ENCODE results near the gene PTCH1. TPM values are rescaled to one million over a fixed set of nuclear protein-coding genes. Genes with fewer than 3 reads are reported as not detected.

Gene PTCH1
- total RNA-seq, 1 experiment from 2014 or later, result 6.6 TPM

DNA sequence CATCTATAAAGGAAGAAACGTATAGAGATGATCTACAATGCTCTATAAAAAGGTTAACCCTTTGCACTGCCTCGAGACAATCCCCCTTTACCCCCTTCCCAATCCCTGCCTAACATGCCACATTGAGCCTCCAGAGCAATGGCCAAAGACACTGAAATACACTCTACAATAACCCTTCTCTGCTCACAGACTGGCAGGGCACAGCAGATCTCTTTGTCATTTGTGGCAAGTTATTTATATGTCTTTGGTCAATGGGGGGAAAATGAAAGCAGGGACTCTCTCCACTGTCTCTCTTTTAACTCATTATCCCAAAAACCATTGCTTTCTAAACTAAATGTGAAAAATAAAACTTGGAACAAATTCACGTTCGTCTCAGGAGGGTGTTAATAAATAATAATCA, 51.7 kb downstream of the PTCH1 start:
- Histone ChIP-seq H3K36me3 (ENCODE audit: control insufficient read depth, insufficient read depth, low read length) (no peaks in the 10 kb centered on the region), H3K9me3 (ENCODE audit: control insufficient read depth, insufficient read depth, low read depth, low read length) (no peaks in the 10 kb centered on the region), H3K4me3 (ENCODE audit: low read depth in 2 of 2, low read length in 2 of 2) (no peak overlapping the region), H3K4me1 (ENCODE audit: control insufficient read depth, insufficient read depth, low read length) (no peaks in the 10 kb centered on the region), H3K27me3 (ENCODE audit: control insufficient read depth, insufficient read depth, low read length) (no peaks in the 10 kb centered on the region), H3K27ac (ENCODE audit: low read length) (no peak overlapping the region)
- no TSS peak for BruUV-seq (replicated peaks)
- DNase-seq (ENCODE audit: low read depth, low spot score) (no peak), ATAC-seq (no peak)
- ChIA-PET CTCF (no interaction called here), POLR2A (no interaction called here)
- TF ChIP-seq CTCF (IDR thresholded peaks at IDR 0.05), result no peak
- no peak for TF ChIP-seq TCF7L2 (IDR thresholded peaks at IDR 0.05; ENCODE audit: low read depth, low read length)
- TF ChIP-seq SIN3A (IDR thresholded peaks at IDR 0.05; ENCODE audit: borderline replicate concordance, insufficient read depth, low read depth, low read length), result no peak
- TF ChIP-seq, protein P1, sequence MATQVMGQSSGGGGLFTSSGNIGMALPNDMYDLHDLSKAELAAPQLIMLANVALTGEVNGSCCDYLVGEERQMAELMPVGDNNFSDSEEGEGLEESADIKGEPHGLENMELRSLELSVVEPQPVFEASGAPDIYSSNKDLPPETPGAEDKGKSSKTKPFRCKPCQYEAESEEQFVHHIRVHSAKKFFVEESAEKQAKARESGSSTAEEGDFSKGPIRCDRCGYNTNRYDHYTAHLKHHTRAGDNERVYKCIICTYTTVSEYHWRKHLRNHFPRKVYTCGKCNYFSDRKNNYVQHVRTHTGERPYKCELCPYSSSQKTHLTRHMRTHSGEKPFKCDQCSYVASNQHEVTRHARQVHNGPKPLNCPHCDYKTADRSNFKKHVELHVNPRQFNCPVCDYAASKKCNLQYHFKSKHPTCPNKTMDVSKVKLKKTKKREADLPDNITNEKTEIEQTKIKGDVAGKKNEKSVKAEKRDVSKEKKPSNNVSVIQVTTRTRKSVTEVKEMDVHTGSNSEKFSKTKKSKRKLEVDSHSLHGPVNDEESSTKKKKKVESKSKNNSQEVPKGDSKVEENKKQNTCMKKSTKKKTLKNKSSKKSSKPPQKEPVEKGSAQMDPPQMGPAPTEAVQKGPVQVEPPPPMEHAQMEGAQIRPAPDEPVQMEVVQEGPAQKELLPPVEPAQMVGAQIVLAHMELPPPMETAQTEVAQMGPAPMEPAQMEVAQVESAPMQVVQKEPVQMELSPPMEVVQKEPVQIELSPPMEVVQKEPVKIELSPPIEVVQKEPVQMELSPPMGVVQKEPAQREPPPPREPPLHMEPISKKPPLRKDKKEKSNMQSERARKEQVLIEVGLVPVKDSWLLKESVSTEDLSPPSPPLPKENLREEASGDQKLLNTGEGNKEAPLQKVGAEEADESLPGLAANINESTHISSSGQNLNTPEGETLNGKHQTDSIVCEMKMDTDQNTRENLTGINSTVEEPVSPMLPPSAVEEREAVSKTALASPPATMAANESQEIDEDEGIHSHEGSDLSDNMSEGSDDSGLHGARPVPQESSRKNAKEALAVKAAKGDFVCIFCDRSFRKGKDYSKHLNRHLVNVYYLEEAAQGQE (IDR thresholded peaks at IDR 0.05; ENCODE audit: insufficient read depth in 1 of 2, low read depth in 2 of 2, low read length in 1 of 2), result no peak
- no peak for TF ChIP-seq POLR2AphosphoS5 (IDR thresholded peaks at IDR 0.05; ENCODE audit: low read depth, low read length)
- in situ Hi-C loops (cut with HindIII; ENCODE audit: low pct_unique_long_range_greater_than_20kb, low sequenced_read_pairs), result no loop called here
- intact Hi-C loops (cut with micrococcal nuclease; ENCODE audit: unreplicated experiment), result no loop called here

GRCh38 chr9:95463148-95464060, 53.4 kb downstream of the PTCH1 start:
- no peaks in the 10 kb centered on the region for H3K36me3 ChIP-seq (ENCODE audit: control insufficient read depth, insufficient read depth, low read length)
- H3K27me3 ChIP-seq (ENCODE audit: control insufficient read depth, insufficient read depth, low read length), result no peaks in the 10 kb centered on the region
- intact Hi-C loops (cut with micrococcal nuclease; ENCODE audit: unreplicated experiment), result no loop called here
- TF ChIP-seq TCF7L2 (IDR thresholded peaks at IDR 0.05; ENCODE audit: low read depth, low read length), result no peak
- TF ChIP-seq, protein P1 (IDR thresholded peaks at IDR 0.05; ENCODE audit: insufficient read depth in 1 of 2, low read depth in 2 of 2, low read length in 1 of 2), result no peak
- no peak for TF ChIP-seq CTCF (IDR thresholded peaks at IDR 0.05)
- TF ChIP-seq SIN3A (IDR thresholded peaks at IDR 0.05; ENCODE audit: borderline replicate concordance, insufficient read depth, low read depth, low read length), result no peak
- no peak for TF ChIP-seq POLR2AphosphoS5 (IDR thresholded peaks at IDR 0.05; ENCODE audit: low read depth, low read length)
- ChIA-PET CTCF (no interaction called here), POLR2A (interaction anchor here (0.6 kb wide), 1 partner anchor 1297 kb away, joined by 9 read pairs; no protein-coding TSS in a partner anchor)
- DNase-seq (ENCODE audit: low read depth, low spot score) (no peak), ATAC-seq (no peak)
- in situ Hi-C loops (cut with HindIII; ENCODE audit: low pct_unique_long_range_greater_than_20kb, low sequenced_read_pairs), result no loop called here
- no peak overlapping the region for H3K27ac ChIP-seq (ENCODE audit: low read length)
- no peaks in the 10 kb centered on the region for H3K9me3 ChIP-seq (ENCODE audit: control insufficient read depth, insufficient read depth, low read depth, low read length)
- H3K4me1 ChIP-seq (ENCODE audit: control insufficient read depth, insufficient read depth, low read length), result no peaks in the 10 kb centered on the region
- H3K4me3 ChIP-seq (ENCODE audit: low read depth in 2 of 2, low read length in 2 of 2), result no peak overlapping the region
- no TSS peak for BruUV-seq (replicated peaks)

Data from Panc1 (cell line).